HCT116 (cell line): ENCODE measurements around the gene CXCL9. TPM values are rescaled to one million over a fixed set of nuclear protein-coding genes. Genes with fewer than 3 reads are reported as not detected.

Experiments used
- ATAC-seq: fragments of 200-7000 bp; cut with Tn5 transposase; 2 replicates; pipeline ENCODE4 v1.9.1; 2020; ENCODE audit warnings: mild to moderate bottlenecking, moderate library complexity
- BruUV-seq: library from RNA; stranded (reverse); fragments of 400-500 nt; replicated peaks from 2 replicates; lab custom pipeline; 2021; lab: Mats Ljungman, UMichigan
- CTCF ChIA-PET: fragments of 300-600 bp; sonication (Branson Sonifier 250); formaldehyde crosslinking; loops from one replicate; lab custom pipeline; 2021; ENCODE audit warnings: antibody characterized with exemption; lab: Charles Lee
- POLR2A ChIA-PET: fragments of 300-600, 350-600 bp; sonication (Branson Sonifier 250); formaldehyde crosslinking; loops from one replicate; lab custom pipeline; 2021; ENCODE audit warnings: antibody characterized with exemption; lab: Charles Lee
- RAD21 ChIA-PET, 2 experiments: fragments of 300-600 bp; sonication (Branson Sonifier 250); formaldehyde crosslinking; loops; one replicate each; lab custom pipeline; 2023; ENCODE audit warnings: low total read pairs in 2 of 2; ENCODE audit not compliant: uncharacterized antibody in 2 of 2, unreplicated experiment in 2 of 2, low non-redundant PET in 1 of 2; lab: Charles Lee
- DNase-seq: peaks from one replicate; pipeline ENCODE4 v3.0.0-alpha.2; 2010; ENCODE audit warnings: low read depth, low spot score
- H2AFZ ChIP-seq: fragments of 200-600 bp; shearing (Covaris generic), sonication (generic); 2 replicates; pipeline ENCODE4 v1.6.1; 2017; ENCODE audit warnings: low read depth, mixed run types, mixed read lengths, antibody characterized with exemption, low read length; ENCODE audit not compliant: poor library complexity, severe bottlenecking
- H3K27ac ChIP-seq: 2 replicates; pipeline ENCODE4 v1.5.1; 2012; ENCODE audit warnings: low read depth, low read length
- H3K27me3 ChIP-seq: fragments of 200-600 bp; sonication (generic); 2 replicates; pipeline ENCODE4 v1.6.1; 2016; ENCODE audit warnings: mixed run types, low read length, mixed read lengths; ENCODE audit not compliant: insufficient read depth
- H3K36me3 ChIP-seq, 2 experiments: fragments of 200-500 bp in 1 of 2; fragments of 200-600 bp in 1 of 2; sonication (Bioruptor generic) in 1 of 2; sonication (generic) in 1 of 2; 2 replicates each; pipeline versions ENCODE4 v1.5.1 to v1.6.1; 2014 to 2016; ENCODE audit warnings: low read length in 2 of 2, inconsistent platforms in 1 of 2, mixed read lengths in 1 of 2, mixed run types in 1 of 2; ENCODE audit not compliant: insufficient read depth in 2 of 2, control insufficient read depth in 1 of 2
- H3K4me1 ChIP-seq, 2 experiments: fragments of 200-600 bp in 1 of 2; sonication (generic) in 1 of 2; 2 replicates each; pipeline versions ENCODE4 v1.5.1 to v1.6.1; 2012 to 2017; ENCODE audit warnings: low read length in 2 of 2, inconsistent platforms in 1 of 2, mild to moderate bottlenecking in 1 of 2, mixed read lengths in 1 of 2, mixed run types in 1 of 2, moderate library complexity in 1 of 2; ENCODE audit not compliant: insufficient read depth in 2 of 2, control insufficient read depth in 1 of 2
- H3K4me2 ChIP-seq: fragments of 200-600 bp; sonication (generic); 2 replicates; pipeline ENCODE4 v1.6.1; 2017; ENCODE audit warnings: mixed run types, low read length, mixed read lengths
- H3K4me3 ChIP-seq, 2 experiments: fragments of 200-600 bp in 1 of 2; sonication (generic) in 1 of 2; replicated peaks in 1 of 2; 2 replicates each; pipeline ENCODE4 v1.5.1; 2011 to 2016; ENCODE audit warnings: low read length in 2 of 2, control low read depth in 1 of 2, low read depth in 1 of 2, mild to moderate bottlenecking in 1 of 2, mixed read lengths in 1 of 2, mixed run types in 1 of 2
- H3K79me2 ChIP-seq: fragments of 200-600 bp; sonication (generic); 2 replicates; pipeline ENCODE4 v1.6.1; 2017; ENCODE audit warnings: mild to moderate bottlenecking, mixed run types, low read length, moderate library complexity, mixed read lengths; ENCODE audit not compliant: insufficient read depth
- H3K9ac ChIP-seq: fragments of 200-600 bp; sonication (generic); 2 replicates; pipeline ENCODE4 v1.6.1; 2016; ENCODE audit warnings: low read length, mixed read lengths
- H3K9me2 ChIP-seq: fragments of 200-600 bp; sonication (generic), shearing (Covaris generic); 2 replicates; pipeline ENCODE4 v1.6.1; 2017; ENCODE audit warnings: mixed run types, mild to moderate bottlenecking, moderate library complexity; ENCODE audit not compliant: insufficient read depth
- H3K9me3 ChIP-seq, 2 experiments: fragments of 200-500 bp in 1 of 2; fragments of 200-600 bp in 1 of 2; sonication (Bioruptor generic) in 1 of 2; sonication (generic) in 1 of 2; 2 replicates each; pipeline ENCODE4 v1.6.1; 2014 to 2017; ENCODE audit warnings: low read length in 2 of 2, mixed read lengths in 2 of 2, inconsistent platforms in 1 of 2, low read depth in 1 of 2, mild to moderate bottlenecking in 1 of 2, mixed run types in 1 of 2, moderate library complexity in 1 of 2; ENCODE audit not compliant: control insufficient read depth in 1 of 2, insufficient read depth in 1 of 2
- H4K20me1 ChIP-seq: fragments of 200-600 bp; sonication (generic), shearing (Covaris generic); 2 replicates; pipeline ENCODE4 v1.6.1; 2017; ENCODE audit warnings: mixed run types, mild to moderate bottlenecking, moderate library complexity; ENCODE audit not compliant: insufficient read depth
- CBX3 ChIP-seq: IDR thresholded peaks from 2 replicates; pipeline ENCODE4 v1.6.1; 2012; ENCODE audit warnings: low read depth
- CEBPB ChIP-seq: IDR thresholded peaks from 2 replicates; pipeline ENCODE4 v1.6.1; 2012; ENCODE audit warnings: low read depth
- EGR1 ChIP-seq: IDR thresholded peaks from 2 replicates; pipeline ENCODE4 v1.6.1; 2012; ENCODE audit warnings: low read depth
- EZH2 ChIP-seq: fragments of 200-600 bp; sonication (generic); IDR thresholded peaks from 2 replicates; pipeline ENCODE4 v1.6.1; 2017; ENCODE audit warnings: antibody characterized with exemption, mixed run types
- FOSL1 ChIP-seq: IDR thresholded peaks from 2 replicates; pipeline ENCODE4 v1.6.1; 2012; ENCODE audit warnings: low read depth
- POLR2AphosphoS5 ChIP-seq: IDR thresholded peaks from 2 replicates; pipeline ENCODE4 v1.6.1; 2011; ENCODE audit warnings: mild to moderate bottlenecking, low read depth, low read length, moderate library complexity
- RAD21 ChIP-seq: IDR thresholded peaks from 2 replicates; pipeline ENCODE4 v1.6.1; 2012; ENCODE audit warnings: low read depth, mild to moderate bottlenecking
- REST ChIP-seq: IDR thresholded peaks from 2 replicates; pipeline ENCODE4 v1.6.1; 2012; ENCODE audit warnings: low read depth
- SP1 ChIP-seq: IDR thresholded peaks from 2 replicates; pipeline ENCODE4 v1.6.1; 2012; ENCODE audit warnings: low read depth
- SRF ChIP-seq: IDR thresholded peaks from 2 replicates; pipeline ENCODE4 v1.6.1; 2012; ENCODE audit warnings: low read depth
- TCF7L2 ChIP-seq: IDR thresholded peaks from 2 replicates; pipeline ENCODE4 v1.7.0; 2011; ENCODE audit warnings: borderline replicate concordance, inconsistent platforms; ENCODE audit not compliant: insufficient read depth, insufficient read length; ENCODE audit errors: extremely low read depth
- ZFX ChIP-seq: fragments of 450-650 bp; IDR thresholded peaks from 2 replicates; pipeline ENCODE4 v1.6.1; 2017
- intact Hi-C: fragments of 100-400 bp; cut with micrococcal nuclease; formaldehyde crosslinking; loops from 2 replicates; pipeline ENCODE4 v1.10.0; 2022
- total RNA-seq: library from RNA; stranded (reverse); gene quantifications from one replicate; pipeline ENCODE4 v1.2.1, GENCODE V29; 2021; ENCODE audit not compliant: unreplicated experiment
- TF ChIP-seq, protein P1 (sequence below), 3 experiments: fragments of 200-600 bp in 1 of 3; sonication (generic) in 1 of 3; IDR thresholded peaks in 2 of 3; conservative IDR thresholded peaks in 1 of 3; 2 replicates each; pipeline ENCODE4 v1.5.1; 2012 to 2017; ENCODE audit warnings: low read depth in 2 of 3, low read length in 2 of 3, antibody characterized with exemption in 1 of 3, borderline replicate concordance in 1 of 3, control low read depth in 1 of 3, mild to moderate bottlenecking in 1 of 3, mixed read lengths in 1 of 3, mixed run types in 1 of 3, moderate library complexity in 1 of 3; ENCODE audit not compliant: insufficient read depth in 1 of 3
- TF ChIP-seq, protein P2 (sequence below): IDR thresholded peaks from 2 replicates; pipeline ENCODE4 v1.6.1; 2012
- TF ChIP-seq, protein P3 (sequence below): IDR thresholded peaks from 2 replicates; pipeline ENCODE4 v1.6.1; 2011; ENCODE audit warnings: mild to moderate bottlenecking, low read length, moderate library complexity; ENCODE audit not compliant: insufficient replicate concordance; ENCODE audit errors: extremely low read depth

CXCL9 gene
- total RNA-seq, 1 experiment from 2014 or later, result not detected

DNA sequence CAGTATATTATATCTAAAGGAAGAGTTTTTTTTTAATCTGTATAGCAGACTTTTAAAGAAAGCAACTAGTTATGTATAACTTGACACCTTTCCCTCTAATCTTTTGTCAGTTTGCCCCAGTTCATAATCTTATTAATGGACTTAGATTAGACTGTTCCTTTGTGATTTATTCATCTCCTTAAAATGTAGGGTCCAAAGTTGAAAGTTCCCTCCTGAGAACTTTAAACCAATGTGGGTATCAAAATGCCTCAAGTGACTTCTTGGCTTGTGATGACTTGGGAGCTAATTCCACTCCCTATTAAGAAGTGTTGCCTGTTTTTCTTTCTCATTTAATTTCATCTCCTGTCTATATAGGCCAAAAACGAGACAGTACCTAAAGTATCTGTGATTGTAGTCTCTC is 10.2 kb downstream of the CXCL9 start:
- H3K4me3 ChIP-seq, result no peak overlapping the region
- POLR2A ChIA-PET, result no interaction called here
- no peaks in the 10 kb centered on the region for H3K9me2 ChIP-seq
- DNase-seq (no peak), ATAC-seq (no peak)
- no peak overlapping the region for H3K4me2 ChIP-seq
- H3K36me3 ChIP-seq, result no peaks in the 10 kb centered on the region
- no peak overlapping the region for H2AFZ ChIP-seq
- H3K27me3 ChIP-seq, result no peaks in the 10 kb centered on the region
- TF ChIP-seq, protein P1, sequence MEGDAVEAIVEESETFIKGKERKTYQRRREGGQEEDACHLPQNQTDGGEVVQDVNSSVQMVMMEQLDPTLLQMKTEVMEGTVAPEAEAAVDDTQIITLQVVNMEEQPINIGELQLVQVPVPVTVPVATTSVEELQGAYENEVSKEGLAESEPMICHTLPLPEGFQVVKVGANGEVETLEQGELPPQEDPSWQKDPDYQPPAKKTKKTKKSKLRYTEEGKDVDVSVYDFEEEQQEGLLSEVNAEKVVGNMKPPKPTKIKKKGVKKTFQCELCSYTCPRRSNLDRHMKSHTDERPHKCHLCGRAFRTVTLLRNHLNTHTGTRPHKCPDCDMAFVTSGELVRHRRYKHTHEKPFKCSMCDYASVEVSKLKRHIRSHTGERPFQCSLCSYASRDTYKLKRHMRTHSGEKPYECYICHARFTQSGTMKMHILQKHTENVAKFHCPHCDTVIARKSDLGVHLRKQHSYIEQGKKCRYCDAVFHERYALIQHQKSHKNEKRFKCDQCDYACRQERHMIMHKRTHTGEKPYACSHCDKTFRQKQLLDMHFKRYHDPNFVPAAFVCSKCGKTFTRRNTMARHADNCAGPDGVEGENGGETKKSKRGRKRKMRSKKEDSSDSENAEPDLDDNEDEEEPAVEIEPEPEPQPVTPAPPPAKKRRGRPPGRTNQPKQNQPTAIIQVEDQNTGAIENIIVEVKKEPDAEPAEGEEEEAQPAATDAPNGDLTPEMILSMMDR (IDR thresholded peaks at IDR 0.05 in 2 of 3, conservative IDR thresholded peaks at IDR 0.05 in 1 of 3; ENCODE audit: borderline replicate concordance in 1 of 3, insufficient read depth in 1 of 3, low read depth in 2 of 3, low read length in 2 of 3), result no peak
- TF ChIP-seq POLR2AphosphoS5 (no peak), REST (no peak), ZFX (no peak), SP1 (no peak), TCF7L2 (no peak), CEBPB (no peak), RAD21 (no peak), EGR1 (no peak), FOSL1 (no peak), EZH2 (no peak), CBX3 (no peak), SRF (no peak)
- TF ChIP-seq, protein P2, sequence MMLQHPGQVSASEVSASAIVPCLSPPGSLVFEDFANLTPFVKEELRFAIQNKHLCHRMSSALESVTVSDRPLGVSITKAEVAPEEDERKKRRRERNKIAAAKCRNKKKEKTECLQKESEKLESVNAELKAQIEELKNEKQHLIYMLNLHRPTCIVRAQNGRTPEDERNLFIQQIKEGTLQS, result no peak
- TF ChIP-seq, protein P3, sequence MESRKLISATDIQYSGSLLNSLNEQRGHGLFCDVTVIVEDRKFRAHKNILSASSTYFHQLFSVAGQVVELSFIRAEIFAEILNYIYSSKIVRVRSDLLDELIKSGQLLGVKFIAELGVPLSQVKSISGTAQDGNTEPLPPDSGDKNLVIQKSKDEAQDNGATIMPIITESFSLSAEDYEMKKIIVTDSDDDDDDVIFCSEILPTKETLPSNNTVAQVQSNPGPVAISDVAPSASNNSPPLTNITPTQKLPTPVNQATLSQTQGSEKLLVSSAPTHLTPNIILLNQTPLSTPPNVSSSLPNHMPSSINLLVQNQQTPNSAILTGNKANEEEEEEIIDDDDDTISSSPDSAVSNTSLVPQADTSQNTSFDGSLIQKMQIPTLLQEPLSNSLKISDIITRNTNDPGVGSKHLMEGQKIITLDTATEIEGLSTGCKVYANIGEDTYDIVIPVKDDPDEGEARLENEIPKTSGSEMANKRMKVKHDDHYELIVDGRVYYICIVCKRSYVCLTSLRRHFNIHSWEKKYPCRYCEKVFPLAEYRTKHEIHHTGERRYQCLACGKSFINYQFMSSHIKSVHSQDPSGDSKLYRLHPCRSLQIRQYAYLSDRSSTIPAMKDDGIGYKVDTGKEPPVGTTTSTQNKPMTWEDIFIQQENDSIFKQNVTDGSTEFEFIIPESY, result no peak
- BruUV-seq, result no TSS peak
- CTCF ChIA-PET, result interaction anchor here (1.8 to 2.3 kb wide), 3 partner anchors 90 to 381 kb away, joined by 6 to 37 read pairs (median 13); no protein-coding TSS in a partner anchor
- no peak overlapping the region for H3K9ac ChIP-seq
- no peaks in the 10 kb centered on the region for H3K4me1 ChIP-seq
- H3K79me2 ChIP-seq, result no peaks in the 10 kb centered on the region
- H3K9me3 ChIP-seq, result no peaks in the 10 kb centered on the region
- intact Hi-C loops, result loop anchor here (5.0 to 10.0 kb wide), 2 partner anchors 380 to 508 kb away; no protein-coding TSS in a partner anchor
- H3K27ac ChIP-seq, result no peak overlapping the region
- RAD21 ChIA-PET, result no interaction called here
- H4K20me1 ChIP-seq, result no peaks in the 10 kb centered on the region
